GM23338 (cell line): Measurements from ENCODE around the gene LCE1F. TPM values are rescaled to one million over a fixed set of nuclear protein-coding genes. Genes with fewer than 3 reads are reported as not detected.
A peak's percentile ranks its signal among the peaks of the same experiment; 100 is the strongest.

Experiments used
- ATAC-seq: fragments of 200-7000 bp; cut with Tn5 transposase; 3 replicates; pipeline ENCODE4 v1.9.1; 2020
- DNase-seq: peaks from one replicate; pipeline ENCODE4 v3.0.0-alpha.2; 2015; ENCODE audit warnings: low spot score
- H2AFZ ChIP-seq: fragments of 200-600 bp; sonication (generic); 2 replicates; pipeline ENCODE4 v1.8.0; 2016; ENCODE audit warnings: antibody characterized with exemption, mild to moderate bottlenecking, moderate library complexity
- H3F3A ChIP-seq: fragments of 200-600 bp; sonication (generic); replicated peaks from 2 replicates; pipeline ENCODE4 v1.8.0; 2017; ENCODE audit warnings: antibody characterized with exemption, mixed run types, low read depth
- H3K27ac ChIP-seq: fragments of 200-600 bp; sonication (generic); 2 replicates; pipeline ENCODE4 v1.6.1; 2016; ENCODE audit warnings: low read depth
- H3K27me3 ChIP-seq: fragments of 200-600 bp; sonication (generic); 2 replicates; pipeline ENCODE4 v1.8.0; 2016; ENCODE audit warnings: mild to moderate bottlenecking, mixed run types, moderate library complexity; ENCODE audit not compliant: insufficient read depth
- H3K36me3 ChIP-seq: fragments of 200-600 bp; sonication (generic); 2 replicates; pipeline ENCODE4 v1.8.0; 2016; ENCODE audit warnings: mild to moderate bottlenecking; ENCODE audit not compliant: insufficient read depth
- H3K4me1 ChIP-seq: fragments of 200-600 bp; sonication (generic); 2 replicates; pipeline ENCODE4 v1.8.0; 2016; ENCODE audit warnings: mild to moderate bottlenecking, moderate library complexity; ENCODE audit not compliant: insufficient read depth
- H3K4me2 ChIP-seq: fragments of 200-600 bp; sonication (generic); 2 replicates; pipeline ENCODE4 v1.7.1; 2017; ENCODE audit warnings: mixed run types
- H3K4me3 ChIP-seq: fragments of 200-600 bp; sonication (generic); 2 replicates; pipeline ENCODE4 v1.6.1; 2016; ENCODE audit warnings: mixed run types
- H3K79me2 ChIP-seq: fragments of 200-600 bp; sonication (generic); replicated peaks from 2 replicates; pipeline ENCODE4 v1.8.0; 2017; ENCODE audit warnings: mild to moderate bottlenecking; ENCODE audit not compliant: insufficient read depth
- H3K9me2 ChIP-seq: fragments of 200-600 bp; sonication (generic); 2 replicates; pipeline ENCODE4 v1.8.0; 2017; ENCODE audit not compliant: insufficient read depth
- H4K20me1 ChIP-seq: fragments of 200-600 bp; sonication (generic); replicated peaks from 2 replicates; pipeline ENCODE4 v1.8.0; 2017; ENCODE audit warnings: mild to moderate bottlenecking; ENCODE audit not compliant: insufficient read depth
- H3K27ac Mint-ChIP-seq: 2 replicates; pipeline ENCODE4 v1.8.0; 2020; ENCODE audit warnings: inconsistent platforms, mild to moderate bottlenecking, moderate library complexity, mixed read lengths
- H3K27me3 Mint-ChIP-seq: 3 replicates; pipeline ENCODE4 v1.8.0; 2022; ENCODE audit warnings: low read depth, mild to moderate bottlenecking, moderate library complexity, mixed read lengths, inconsistent platforms; ENCODE audit not compliant: insufficient read depth, poor library complexity
- H3K36me3 Mint-ChIP-seq: 3 replicates; pipeline ENCODE4 v1.8.0; 2021; ENCODE audit warnings: low read depth, mild to moderate bottlenecking, inconsistent platforms, moderate library complexity, mixed read lengths
- H3K4me1 Mint-ChIP-seq: 3 replicates; pipeline ENCODE4 v1.8.0; 2020; ENCODE audit warnings: mild to moderate bottlenecking, inconsistent platforms, mixed read lengths
- H3K4me3 Mint-ChIP-seq: 3 replicates; pipeline ENCODE4 v1.8.0; 2021; ENCODE audit warnings: moderate library complexity, mild to moderate bottlenecking, inconsistent platforms, mixed read lengths
- H3K9me3 Mint-ChIP-seq: 3 replicates; pipeline ENCODE4 v1.8.0; 2020; ENCODE audit warnings: moderate library complexity, mild to moderate bottlenecking, inconsistent platforms, mixed read lengths
- CREB1 ChIP-seq: fragments of 250-450 bp; sonication (Bioruptor Pico); IDR thresholded peaks from 2 replicates; pipeline ENCODE4 v1.5.0; 2020; ENCODE audit warnings: low read depth, mild to moderate bottlenecking, moderate library complexity
- CTCF ChIP-seq, 2 experiments: fragments of 200-600 bp in 1 of 2; sonication (generic) in 1 of 2; conservative IDR thresholded peaks; 2 replicates each; pipeline versions ENCODE4 v1.5.1 to v1.6.1; 2016 to 2017; ENCODE audit warnings: antibody characterized with exemption in 2 of 2, low read depth in 2 of 2, mild to moderate bottlenecking in 2 of 2, moderate library complexity in 1 of 2
- EZH2 ChIP-seq: fragments of 200-600 bp; sonication (generic); IDR thresholded peaks from one replicate; pipeline ENCODE4 v1.8.0; 2017; ENCODE audit warnings: antibody characterized with exemption, mild to moderate bottlenecking, low read depth; ENCODE audit not compliant: unreplicated experiment
- EZH2phosphoT487 ChIP-seq: fragments of 200-600 bp; sonication (generic); IDR thresholded peaks from one replicate; pipeline ENCODE4 v1.8.1; 2018; ENCODE audit warnings: antibody characterized with exemption; ENCODE audit not compliant: unreplicated experiment
- NANOG ChIP-seq: IDR thresholded peaks from 2 replicates; pipeline ENCODE4 v1.6.1; 2016; ENCODE audit warnings: antibody characterized with exemption, borderline replicate concordance
- POLR2AphosphoS5 ChIP-seq: IDR thresholded peaks from 2 replicates; pipeline ENCODE4 v1.6.1; 2016; ENCODE audit warnings: antibody characterized with exemption, low read depth
- REST ChIP-seq: IDR thresholded peaks from one replicate; pipeline ENCODE4 v1.6.1; 2018; ENCODE audit warnings: antibody characterized with exemption; ENCODE audit not compliant: unreplicated experiment
- STAT1 ChIP-seq: IDR thresholded peaks from one replicate; pipeline ENCODE4 v1.6.1; 2016; ENCODE audit warnings: antibody characterized with exemption; ENCODE audit not compliant: unreplicated experiment
- ZNF114 ChIP-seq: fragments of 250-450 bp; sonication (Bioruptor Pico); IDR thresholded peaks from 2 replicates; pipeline ENCODE4 v1.5.0; 2020; ENCODE audit warnings: mild to moderate bottlenecking, moderate library complexity
- ZNF331 ChIP-seq: fragments of 250-450 bp; sonication (Bioruptor Pico); IDR thresholded peaks from 2 replicates; pipeline ENCODE4 v1.5.0; 2020; ENCODE audit warnings: low read depth, mild to moderate bottlenecking, moderate library complexity
- ZNF462 ChIP-seq: fragments of 250-450 bp; sonication (Bioruptor Pico); IDR thresholded peaks from 2 replicates; pipeline ENCODE4 v1.5.0; 2020; ENCODE audit warnings: mild to moderate bottlenecking, moderate library complexity
- polyA plus RNA-seq: library from polyadenylated mRNA; unstranded; fragments of >200 nt; fragmentation: Nextera tagmentation; extraction: Ambion mirVana; gene quantifications from 2 replicates; pipeline ENCODE4 v1.2.1, GENCODE V29; 2016
- total RNA-seq: library from RNA; depleted of rRNA; stranded (reverse); fragments of >200 nt; shearing (Covaris generic); gene quantifications from 2 replicates; pipeline ENCODE4 v1.2.3, GENCODE V29; 2014

The LCE1F gene
- total and polyA plus RNA-seq, 2 experiments from 2014 or later, result not detected

- no peak for TF ChIP-seq ZNF462 (CRISPR knock-in tag)
- no peak for TF ChIP-seq REST
- TF ChIP-seq NANOG, result no peak
- TF ChIP-seq ZNF114 (CRISPR knock-in tag), result no peak
Observed at GRCh38 chr1:152801333-152801732, 26.4 kb downstream of the LCE1F start (continued).

GRCh38 chr1:152806576-152806975, 31.6 kb downstream of the LCE1F start, which contains the start of gene LCE1C:
Gene LCE1C, minus strand, starts transcription at chr1:152806651. Its CDS starts 1,173 bp downstream, at chr1:152805478.
- Histone ChIP-seq H3K9me2 (no peaks in the 10 kb centered on the region), H3K27ac (no peak within 1 kb of the TSS), H3K27me3 (no peaks in the 10 kb centered on the region), H3K4me3 (no peak within 1 kb of the TSS), H3F3A (no peaks in the 10 kb centered on the region), H3K4me2 (no peak within 1 kb of the TSS), H2AFZ (0 out of 2 replicates have a peak within 1 kb of the TSS, but pooled peaks have one; percentile 14), H3K36me3 (no peaks in the 10 kb centered on the region), H4K20me1 (no peaks in the 10 kb centered on the region), H3K4me1 (no peaks in the 10 kb centered on the region), H3K79me2 (no peaks in the 10 kb centered on the region)
- Mint-ChIP-seq H3K27me3 (no peaks in the 10 kb centered on the region), H3K36me3 (no peaks in the 10 kb centered on the region), H3K9me3 (no peaks in the 10 kb centered on the region), H3K4me3 (no peak within 1 kb of the TSS), H3K27ac (no peak within 1 kb of the TSS), H3K4me1 (no peaks in the 10 kb centered on the region)
- ATAC-seq (no peak), DNase-seq (no peak)
- TF ChIP-seq CTCF (conservative IDR thresholded peaks at IDR 0.05; ENCODE audit: low read depth in 2 of 2), result no peak
- no peak for TF ChIP-seq ZNF114 (CRISPR knock-in tag)
- TF ChIP-seq NANOG, result no peak
- TF ChIP-seq ZNF331, result no peak
- no peak for TF ChIP-seq POLR2AphosphoS5
- TF ChIP-seq EZH2, result no peak
- no peak for TF ChIP-seq CREB1 (CRISPR knock-in tag)
- no peak for TF ChIP-seq EZH2phosphoT487
- TF ChIP-seq STAT1, result no peak
